ENCODE measurements around the gene SIVA1.
"Not testable (repeated sequence)": the region's sequence is repeated elsewhere in the genome, so short reads cannot be mapped to it uniquely, and the experiment has no call there.

The SIVA1 gene

GRCh38 chr14:104750753-104751057, 2.2 kb upstream of the SIVA1 start:
- H3K27me3 Mint-ChIP-seq; H3K9me3 Mint-ChIP-seq (ENCODE audit: low read depth); H3K36me3 Mint-ChIP-seq: not testable (repeated sequence)
- H3K4me1 Mint-ChIP-seq (ENCODE audit: low read depth), result peaks cover 25% of the 10 kb centered on the region
- H3K27ac Mint-ChIP-seq, result peak overlapping the region; percentile 46
- H3K4me3 Mint-ChIP-seq, result peak overlapping the region; percentile 56

GRCh38 chr14:104751539-104752422, 1.2 kb upstream of the SIVA1 start:
- H3K27me3 Mint-ChIP-seq, result no peaks in the 10 kb centered on the region
- H3K36me3 Mint-ChIP-seq, result no peaks in the 10 kb centered on the region

GRCh38 chr14:104752423-104752734, 568 bp upstream of the SIVA1 start:
- peak overlapping the region; percentile 86 for H3K27ac Mint-ChIP-seq
- peaks cover 37% of the 10 kb centered on the region for H3K4me1 Mint-ChIP-seq (ENCODE audit: low read depth)
- H3K4me3 Mint-ChIP-seq, result peak overlapping the region; percentile 95
- H3K27me3 Mint-ChIP-seq, result no peaks in the 10 kb centered on the region
- no peaks in the 10 kb centered on the region for H3K36me3 Mint-ChIP-seq
- no peaks in the 10 kb centered on the region for H3K9me3 Mint-ChIP-seq (ENCODE audit: low read depth)

More at GRCh38 chr14:104751539-104752422, 1.2 kb upstream of the SIVA1 start:
- Mint-ChIP-seq H3K4me3 (peak overlapping the region; percentile 95), H3K9me3 (ENCODE audit: low read depth) (no peaks in the 10 kb centered on the region), H3K27ac (peak overlapping the region; percentile 86), H3K4me1 (ENCODE audit: low read depth) (peaks cover 32% of the 10 kb centered on the region)

GRCh38 chr14:104753528-104754212, 723 bp downstream of the SIVA1 start:
- no peaks in the 10 kb centered on the region for H3K9me3 Mint-ChIP-seq (ENCODE audit: low read depth)
- no peaks in the 10 kb centered on the region for H3K27me3 Mint-ChIP-seq
- H3K36me3 Mint-ChIP-seq, result no peaks in the 10 kb centered on the region
- H3K4me1 Mint-ChIP-seq (ENCODE audit: low read depth), result peaks cover 39% of the 10 kb centered on the region
- H3K27ac Mint-ChIP-seq, result peak overlapping the region; percentile 84
- H3K4me3 Mint-ChIP-seq, result peak overlapping the region; percentile 95

GRCh38 chr14:104754213-104754851, 1.4 kb downstream of the SIVA1 start:
- no peaks in the 10 kb centered on the region for H3K36me3 Mint-ChIP-seq
- no peaks in the 10 kb centered on the region for H3K27me3 Mint-ChIP-seq
- no peaks in the 10 kb centered on the region for H3K9me3 Mint-ChIP-seq (ENCODE audit: low read depth)
- H3K27ac Mint-ChIP-seq, result peak overlapping the region; percentile 84
- peak overlapping the region; percentile 95 for H3K4me3 Mint-ChIP-seq
- H3K4me1 Mint-ChIP-seq (ENCODE audit: low read depth), result peaks cover 39% of the 10 kb centered on the region

- H3K4me1 Mint-ChIP-seq (ENCODE audit: low read depth), result peaks cover 39% of the 10 kb centered on the region
- no peaks in the 10 kb centered on the region for H3K36me3 Mint-ChIP-seq
- H3K27ac Mint-ChIP-seq, result no peak overlapping the region
- no peaks in the 10 kb centered on the region for H3K27me3 Mint-ChIP-seq
- peak overlapping the region; percentile 95 for H3K4me3 Mint-ChIP-seq
- H3K9me3 Mint-ChIP-seq (ENCODE audit: low read depth), result no peaks in the 10 kb centered on the region
These were observed 2.7 kb downstream of the SIVA1 start for GRCh38 chr14:104755621-104756020.

GRCh38 chr14:104756477-104757237, 3.7 kb downstream of the SIVA1 start:
- no peaks in the 10 kb centered on the region for H3K36me3 Mint-ChIP-seq
- peak overlapping the region; percentile 75 for H3K27ac Mint-ChIP-seq
- no peaks in the 10 kb centered on the region for H3K27me3 Mint-ChIP-seq
- no peaks in the 10 kb centered on the region for H3K9me3 Mint-ChIP-seq (ENCODE audit: low read depth)
- H3K4me1 Mint-ChIP-seq (ENCODE audit: low read depth), result peaks cover 39% of the 10 kb centered on the region
- H3K4me3 Mint-ChIP-seq, result peak overlapping the region; percentile 51

- peaks cover 2% of the 10 kb centered on the region for H3K36me3 Mint-ChIP-seq
- peak overlapping the region; percentile 38 for H3K4me3 Mint-ChIP-seq
- H3K27ac Mint-ChIP-seq, result peak overlapping the region; percentile 75
- no peaks in the 10 kb centered on the region for H3K9me3 Mint-ChIP-seq (ENCODE audit: low read depth)
- H3K4me1 Mint-ChIP-seq (ENCODE audit: low read depth), result peaks cover 39% of the 10 kb centered on the region
- no peaks in the 10 kb centered on the region for H3K27me3 Mint-ChIP-seq
These were observed 4.3 kb downstream of the SIVA1 start for GRCh38 chr14:104757238-104757585.

GRCh38 chr14:104757681-104758392, 4.9 kb downstream of the SIVA1 start:
- peak overlapping the region; percentile 22 for H3K27ac Mint-ChIP-seq
- H3K36me3 Mint-ChIP-seq, result peaks cover 4% of the 10 kb centered on the region
- peaks cover 36% of the 10 kb centered on the region for H3K4me1 Mint-ChIP-seq (ENCODE audit: low read depth)
- H3K9me3 Mint-ChIP-seq (ENCODE audit: low read depth), result no peaks in the 10 kb centered on the region
- H3K4me3 Mint-ChIP-seq, result no peak overlapping the region
- no peaks in the 10 kb centered on the region for H3K27me3 Mint-ChIP-seq

- Mint-ChIP-seq H3K27me3 (no peaks in the 10 kb centered on the region), H3K36me3 (peaks cover 4% of the 10 kb centered on the region)
These were observed 6.3 kb downstream of the SIVA1 start for GRCh38 chr14:104758981-104759969.

GRCh38 chr14:104765517-104765916, 12.6 kb downstream of the SIVA1 start:
- no peak overlapping the region for H3K4me3 Mint-ChIP-seq
- H3K27ac Mint-ChIP-seq, result no peak overlapping the region
- peaks cover 6% of the 10 kb centered on the region for H3K36me3 Mint-ChIP-seq
- no peaks in the 10 kb centered on the region for H3K27me3 Mint-ChIP-seq
- no peaks in the 10 kb centered on the region for H3K9me3 Mint-ChIP-seq (ENCODE audit: low read depth)
- H3K4me1 Mint-ChIP-seq (ENCODE audit: low read depth), result peaks cover 4% of the 10 kb centered on the region

More at GRCh38 chr14:104758981-104759969, 6.3 kb downstream of the SIVA1 start:
- Mint-ChIP-seq H3K4me3 (no peak overlapping the region), H3K4me1 (ENCODE audit: low read depth) (peaks cover 28% of the 10 kb centered on the region), H3K9me3 (ENCODE audit: low read depth) (no peaks in the 10 kb centered on the region), H3K27ac (no peak overlapping the region)

- Mint-ChIP-seq H3K27me3 (no peaks in the 10 kb centered on the region), H3K9me3 (ENCODE audit: low read depth) (no peaks in the 10 kb centered on the region), H3K27ac (no peak overlapping the region), H3K4me1 (ENCODE audit: low read depth) (peaks cover 4% of the 10 kb centered on the region), H3K4me3 (no peak overlapping the region), H3K36me3 (peaks cover 8% of the 10 kb centered on the region)
These were observed 13.4 kb downstream of the SIVA1 start for GRCh38 chr14:104766256-104766862.

All from activated naive CD8-positive, alpha-beta T cell (primary cell).